A549 (cell line): ENCODE data around the gene NT5C2. TPM values are rescaled to one million over a fixed set of nuclear protein-coding genes. Genes with fewer than 3 reads are reported as not detected.

Experiments
- ATAC-seq, 2 experiments: fragments of 200-7000 bp in 1 of 2; fragments of >200 bp in 1 of 2; cut with Nextera tagmentation in 1 of 2; cut with Tn5 transposase in 1 of 2; 3 replicates each; pipeline versions ENCODE4 v1.8.0 to v1.9.1; 2018 to 2020; ENCODE audit warnings: mild to moderate bottlenecking in 1 of 2, moderate library complexity in 1 of 2
- CTCF ChIA-PET: fragments of 300-600 bp; sonication (Branson Sonifier 250); formaldehyde crosslinking; extraction: SDS; loops from one replicate; lab custom pipeline; 2021; ENCODE audit warnings: antibody characterized with exemption, inconsistent platforms; lab: Yijun Ruan, JAX
- POLR2A ChIA-PET: fragments of 350-600 bp; formaldehyde crosslinking; extraction: SDS; loops from one replicate; lab custom pipeline; 2021; ENCODE audit warnings: antibody characterized with exemption, inconsistent platforms; lab: Yijun Ruan, JAX
- DNase-seq, 2 experiments: peaks; one replicate each; pipeline versions ENCODE4 v3.0.0 to v3.0.0-alpha.2; 2011 to 2016; ENCODE audit warnings: low read depth in 1 of 2, low spot score in 1 of 2
- FAIRE-seq: peaks from 2 replicates; lab custom pipeline; 2011; peaks lifted over from hg19 to GRCh38; lab: Jason Lieb, UNC
- H3K27ac ChIP-seq, 2 experiments: fragments of >200 bp; sonication (Bioruptor Twin); formaldehyde crosslinking; 3 replicates each; pipeline ENCODE4 v1.5.1; 2016 to 2017
- H3K4me1 ChIP-seq: fragments of >200 bp; sonication (Bioruptor Twin); formaldehyde crosslinking; 3 replicates; pipeline ENCODE4 v1.6.1; 2016
- H3K4me2 ChIP-seq: fragments of >200 bp; sonication (Bioruptor Twin); formaldehyde crosslinking; 3 replicates; pipeline ENCODE4 v1.6.1; 2016
- H3K4me3 ChIP-seq: fragments of >200 bp; sonication (Bioruptor Twin); formaldehyde crosslinking; 3 replicates; pipeline ENCODE4 v1.5.1; 2016
- H3K9me3 ChIP-seq: fragments of >200 bp; sonication (Bioruptor Twin); formaldehyde crosslinking; 3 replicates; pipeline ENCODE4 v1.6.1; 2016
- BHLHE40 ChIP-seq: IDR thresholded peaks from 2 replicates; pipeline ENCODE4 v1.6.1; 2012; ENCODE audit warnings: low read depth, low read length, inconsistent platforms
- CBX2 ChIP-seq: fragments of 200-600 bp; sonication (generic); IDR thresholded peaks from 2 replicates; pipeline ENCODE4 v1.6.1; 2016; ENCODE audit warnings: low read depth, mild to moderate bottlenecking, borderline replicate concordance
- CBX8 ChIP-seq: fragments of 200-600 bp; sonication (generic); IDR thresholded peaks from 2 replicates; pipeline ENCODE4 v1.6.1; 2016
- CEBPB ChIP-seq, 2 experiments: fragments of >200 bp in 1 of 2; sonication (Bioruptor Twin) in 1 of 2; formaldehyde crosslinking in 1 of 2; IDR thresholded peaks; 2 replicates each; pipeline ENCODE4 v1.6.1; 2012 to 2016
- CHD4 ChIP-seq: fragments of 200-600 bp; sonication (generic); IDR thresholded peaks from 2 replicates; pipeline ENCODE4 v1.6.1; 2016; ENCODE audit warnings: antibody characterized with exemption, mild to moderate bottlenecking, borderline replicate concordance
- EHF ChIP-seq: fragments of 250-450 bp; sonication (Bioruptor Pico); IDR thresholded peaks from 2 replicates; pipeline ENCODE4 v1.5.0; 2020; ENCODE audit warnings: mild to moderate bottlenecking
- EHMT2 ChIP-seq: fragments of 200-600 bp; sonication (generic); IDR thresholded peaks from 2 replicates; pipeline ENCODE4 v1.6.1; 2016; ENCODE audit warnings: antibody characterized with exemption, low read depth, mild to moderate bottlenecking, moderate library complexity
- EP300 ChIP-seq, 2 experiments: fragments of >200 bp; sonication (Bioruptor Twin); formaldehyde crosslinking; IDR thresholded peaks; 2 replicates in 1 of 2; 3 replicates in 1 of 2; pipeline ENCODE4 v1.6.1; 2016 to 2017
- FOSB ChIP-seq: fragments of 250-450 bp; sonication (Bioruptor Pico); IDR thresholded peaks from 2 replicates; pipeline ENCODE4 v1.5.0; 2020; ENCODE audit warnings: mild to moderate bottlenecking, moderate library complexity
- FOXS1 ChIP-seq: fragments of 250-450 bp; sonication (Bioruptor Pico); IDR thresholded peaks from 2 replicates; pipeline ENCODE4 v1.5.0; 2020; ENCODE audit warnings: mild to moderate bottlenecking, moderate library complexity
- GATA3 ChIP-seq: IDR thresholded peaks from 2 replicates; pipeline ENCODE4 v1.6.1; 2012; ENCODE audit warnings: borderline replicate concordance
- HDAC2 ChIP-seq: fragments of 200-600 bp; sonication (generic); IDR thresholded peaks from 2 replicates; pipeline ENCODE4 v1.6.1; 2016
- HES2 ChIP-seq: fragments of >200 bp; sonication (Bioruptor Twin); formaldehyde crosslinking; IDR thresholded peaks from 2 replicates; pipeline ENCODE4 v1.6.1; 2016
- HOXB13 ChIP-seq: fragments of 250-450 bp; sonication (Bioruptor Pico); IDR thresholded peaks from 2 replicates; pipeline ENCODE4 v1.5.0; 2020; ENCODE audit warnings: low read depth, mild to moderate bottlenecking, moderate library complexity
- HOXB5 ChIP-seq: fragments of 250-450 bp; sonication (Bioruptor Pico); IDR thresholded peaks from 2 replicates; pipeline ENCODE4 v1.5.0; 2020; ENCODE audit warnings: mild to moderate bottlenecking, moderate library complexity
- JUN ChIP-seq, 2 experiments: fragments of >200 bp; sonication (Bioruptor Twin); formaldehyde crosslinking; IDR thresholded peaks; 2 replicates in 1 of 2; 3 replicates in 1 of 2; pipeline ENCODE4 v1.6.1; 2016 to 2017
- KDM1A ChIP-seq: fragments of 200-600 bp; sonication (generic); IDR thresholded peaks from 2 replicates; pipeline ENCODE4 v1.6.1; 2016; ENCODE audit warnings: low read depth, mild to moderate bottlenecking
- KDM5A ChIP-seq: fragments of 200-600 bp; sonication (generic); IDR thresholded peaks from 2 replicates; pipeline ENCODE4 v1.6.1; 2016; ENCODE audit warnings: antibody characterized with exemption, mild to moderate bottlenecking
- MAFK ChIP-seq: fragments of 450-650 bp; IDR thresholded peaks from 2 replicates; pipeline ENCODE4 v1.6.1; 2014; ENCODE audit not compliant: partially characterized antibody
- NFE2L2 ChIP-seq: fragments of 150-350 bp; conservative IDR thresholded peaks from 2 replicates; pipeline ENCODE4 v1.6.1; 2014; ENCODE audit warnings: low read length
- NR3C1 ChIP-seq: fragments of >200 bp; sonication (Bioruptor Twin); formaldehyde crosslinking; IDR thresholded peaks from 3 replicates; pipeline ENCODE4 v1.6.1; 2017
- PHF8 ChIP-seq: fragments of 200-600 bp; sonication (generic); IDR thresholded peaks from 2 replicates; pipeline ENCODE4 v1.6.1; 2016; ENCODE audit warnings: low read depth, mild to moderate bottlenecking, antibody characterized with exemption, moderate library complexity, borderline replicate concordance
- POLR2A ChIP-seq: IDR thresholded peaks from 2 replicates; pipeline ENCODE4 v1.6.1; 2012; ENCODE audit warnings: mild to moderate bottlenecking, low read length
- RCOR1 ChIP-seq: fragments of 150-350 bp; IDR thresholded peaks from 2 replicates; pipeline ENCODE4 v1.6.1; 2014; ENCODE audit warnings: antibody characterized with exemption, low read length, low read depth
- RFX5 ChIP-seq: fragments of 450-650 bp; IDR thresholded peaks from 2 replicates; pipeline ENCODE4 v1.7.1; 2014; ENCODE audit warnings: antibody characterized with exemption, mild to moderate bottlenecking, moderate library complexity
- RNF2 ChIP-seq: fragments of 200-600 bp; sonication (generic); IDR thresholded peaks from 2 replicates; pipeline ENCODE4 v1.6.1; 2016; ENCODE audit warnings: low read depth, mild to moderate bottlenecking, antibody characterized with exemption, moderate library complexity, borderline replicate concordance
- TFCP2L1 ChIP-seq: fragments of 250-450 bp; sonication (Bioruptor Pico); IDR thresholded peaks from 2 replicates; pipeline ENCODE4 v1.5.0; 2021; ENCODE audit warnings: mild to moderate bottlenecking
- ZNF302 ChIP-seq: fragments of 250-450 bp; sonication (Bioruptor Pico); IDR thresholded peaks from 2 replicates; pipeline ENCODE4 v1.9.0; 2021; ENCODE audit warnings: inconsistent platforms, mild to moderate bottlenecking, moderate library complexity
- ZSCAN20 ChIP-seq: fragments of 250-450 bp; sonication (Bioruptor Pico); IDR thresholded peaks from 2 replicates; pipeline ENCODE4 v1.8.0; 2022; ENCODE audit warnings: mild to moderate bottlenecking, moderate library complexity
- WGBS: methylation state at CpG from one replicate; pipeline ENCODE4 v1.1.6; 2017; ENCODE audit errors: missing lambda C conversion rate; 5-methylcytosine and 5-hydroxymethylcytosine counted together
- polyA plus RNA-seq, 4 experiments: library from polyadenylated mRNA; depleted of rRNA in 3 of 4; stranded (reverse); fragments of >200 nt; fragmentation: RNase III in 1 of 4; extraction: RNeasy Plus Mini Kit Qiagen cat#74134 plus additional on column Dnase treatment in 1 of 4; gene quantifications; 2 replicates in 3 of 4; 3 replicates in 1 of 4; pipeline ENCODE4 v1.2.3, GENCODE V29; 2011 to 2017
- TF ChIP-seq, protein P1 (sequence below): fragments of 450-650 bp; IDR thresholded peaks from 2 replicates; pipeline ENCODE4 v1.6.1; 2014; ENCODE audit warnings: antibody characterized with exemption
- TF ChIP-seq, protein P2 (sequence below): IDR thresholded peaks from 2 replicates; pipeline ENCODE4 v1.6.1; 2012; ENCODE audit warnings: low read depth, borderline replicate concordance
- TF ChIP-seq, protein P3 (sequence below): IDR thresholded peaks from 2 replicates; pipeline ENCODE4 v1.6.1; 2012
- TF ChIP-seq, protein P4 (sequence below): fragments of 250-450 bp; sonication (Bioruptor Pico); IDR thresholded peaks from 2 replicates; pipeline ENCODE4 v1.5.0; 2020; ENCODE audit warnings: low read depth, mild to moderate bottlenecking, moderate library complexity

The NT5C2 gene
- polyA plus RNA-seq, 2 of the 4 experiments (the other 2 are of a cell fraction): 86.4 to 177 TPM

DNA sequence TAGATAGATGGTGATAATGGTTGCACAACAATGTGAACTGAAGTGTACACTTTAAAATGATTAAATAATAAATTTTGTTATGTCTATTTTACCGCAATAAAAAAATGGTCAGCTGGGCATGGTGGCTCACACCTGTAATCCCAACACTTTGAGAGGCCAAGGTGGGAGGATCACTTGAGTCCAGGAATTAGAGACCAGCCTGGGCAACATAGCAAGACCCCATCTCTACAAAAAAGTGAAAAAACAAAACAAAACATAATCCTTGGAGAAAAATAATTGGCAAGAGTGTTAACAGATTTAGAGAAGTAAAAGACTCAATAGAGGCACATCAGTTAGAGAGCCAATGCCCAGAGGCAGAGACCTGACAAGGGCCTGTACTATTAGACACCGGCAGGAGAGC is 42.7 kb upstream of the NT5C2 start:
- FAIRE-seq (no peak), ATAC-seq (no peak), DNase-seq (no peak)
- ChIA-PET CTCF (interaction anchor here (1.0 to 2.3 kb wide), 5 partner anchors 9 to 187 kb away, joined by 3 to 11 read pairs (median 3); partner anchors contain the start of genes INA and NT5C2), POLR2A (no interaction called here)
- 93% methylated on average over 2 of the region's 2 CpGs for WGBS
- Histone ChIP-seq H3K4me3 (no peak overlapping the region), H3K4me1 (peaks cover 67% of the 10 kb centered on the region), H3K27ac (peak overlapping the region; percentile 56 to 96), H3K4me2 (no peak overlapping the region), H3K9me3 (no peaks in the 10 kb centered on the region)
- TF ChIP-seq CEBPB (IDR thresholded peaks at IDR 0.05): peak in 1 of 2 experiments; percentile 17; a peak in 1 of 4 replicates
- no peak for TF ChIP-seq HES2

- ATAC-seq: peak in 1 of 2 experiments; percentile 28; a peak in 2 of 6 replicates
- peaks cover 63% of the 10 kb centered on the region for H3K4me1 ChIP-seq
- POLR2A ChIA-PET: interaction anchor here (1.0 to 1.1 kb wide), 2 partner anchors 8 to 40 kb away, joined by 5 read pairs; partner anchors contain the start of gene NT5C2
- no peaks in the 10 kb centered on the region for H3K9me3 ChIP-seq
- H3K4me2 ChIP-seq: peak overlapping the region; percentile 65
- CTCF ChIA-PET: interaction anchor here (1.0 to 3.8 kb wide), 6 partner anchors 8 to 42 kb away, joined by 3 to 29 read pairs (median 4); partner anchors contain the start of gene NT5C2
- no peak overlapping the region for H3K4me3 ChIP-seq
- DNase-seq: peak in 1 of 2 experiments; percentile 79
- FAIRE-seq: no peak
- WGBS: 26% methylated on average over 7 of the region's 7 CpGs
- peak overlapping the region; percentile 93 to 96 for H3K27ac ChIP-seq
- TF ChIP-seq CBX8 (no peak), RFX5 (no peak), HDAC2 (no peak), PHF8 (no peak), EHMT2 (no peak), RNF2 (no peak), JUN (IDR thresholded peaks at IDR 0.05) (peak; percentile 48 to 70; a peak in 2 of 5 replicates), TFCP2L1 (CRISPR knock-in tag) (no peak), HES2 (no peak), ZNF302 (CRISPR knock-in tag) (no peak), FOSB (no peak), CEBPB (IDR thresholded peaks at IDR 0.05) (peak; percentile 25 to 60; a peak in 2 of 4 replicates), EHF (CRISPR knock-in tag) (no peak), GATA3 (peak; percentile 34; the same call in 1 of the 2 replicates), HOXB5 (CRISPR knock-in tag) (no peak), ZSCAN20 (CRISPR knock-in tag) (no peak; the same call in 1 of the 2 replicates), CBX2 (no peak), FOXS1 (CRISPR knock-in tag) (no peak), CHD4 (no peak), KDM5A (no peak), MAFK (no peak), HOXB13 (CRISPR knock-in tag) (no peak; the same call in 1 of the 2 replicates), NR3C1 (no peak), EP300 (IDR thresholded peaks at IDR 0.05) (peak in 1 of 2 experiments; percentile 58; a peak in 1 of 5 replicates), BHLHE40 (no peak), RCOR1 (no peak), POLR2A (no peak), KDM1A (no peak), NFE2L2 (no peak)
- TF ChIP-seq, protein P1, sequence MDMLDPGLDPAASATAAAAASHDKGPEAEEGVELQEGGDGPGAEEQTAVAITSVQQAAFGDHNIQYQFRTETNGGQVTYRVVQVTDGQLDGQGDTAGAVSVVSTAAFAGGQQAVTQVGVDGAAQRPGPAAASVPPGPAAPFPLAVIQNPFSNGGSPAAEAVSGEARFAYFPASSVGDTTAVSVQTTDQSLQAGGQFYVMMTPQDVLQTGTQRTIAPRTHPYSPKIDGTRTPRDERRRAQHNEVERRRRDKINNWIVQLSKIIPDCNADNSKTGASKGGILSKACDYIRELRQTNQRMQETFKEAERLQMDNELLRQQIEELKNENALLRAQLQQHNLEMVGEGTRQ: no peak
- TF ChIP-seq, protein P2, sequence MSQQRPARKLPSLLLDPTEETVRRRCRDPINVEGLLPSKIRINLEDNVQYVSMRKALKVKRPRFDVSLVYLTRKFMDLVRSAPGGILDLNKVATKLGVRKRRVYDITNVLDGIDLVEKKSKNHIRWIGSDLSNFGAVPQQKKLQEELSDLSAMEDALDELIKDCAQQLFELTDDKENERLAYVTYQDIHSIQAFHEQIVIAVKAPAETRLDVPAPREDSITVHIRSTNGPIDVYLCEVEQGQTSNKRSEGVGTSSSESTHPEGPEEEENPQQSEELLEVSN: no peak
- TF ChIP-seq, protein P3, sequence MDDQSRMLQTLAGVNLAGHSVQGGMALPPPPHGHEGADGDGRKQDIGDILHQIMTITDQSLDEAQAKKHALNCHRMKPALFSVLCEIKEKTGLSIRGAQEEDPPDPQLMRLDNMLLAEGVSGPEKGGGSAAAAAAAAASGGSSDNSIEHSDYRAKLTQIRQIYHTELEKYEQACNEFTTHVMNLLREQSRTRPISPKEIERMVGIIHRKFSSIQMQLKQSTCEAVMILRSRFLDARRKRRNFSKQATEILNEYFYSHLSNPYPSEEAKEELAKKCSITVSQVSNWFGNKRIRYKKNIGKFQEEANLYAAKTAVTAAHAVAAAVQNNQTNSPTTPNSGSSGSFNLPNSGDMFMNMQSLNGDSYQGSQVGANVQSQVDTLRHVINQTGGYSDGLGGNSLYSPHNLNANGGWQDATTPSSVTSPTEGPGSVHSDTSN: no peak
- TF ChIP-seq, protein P4, sequence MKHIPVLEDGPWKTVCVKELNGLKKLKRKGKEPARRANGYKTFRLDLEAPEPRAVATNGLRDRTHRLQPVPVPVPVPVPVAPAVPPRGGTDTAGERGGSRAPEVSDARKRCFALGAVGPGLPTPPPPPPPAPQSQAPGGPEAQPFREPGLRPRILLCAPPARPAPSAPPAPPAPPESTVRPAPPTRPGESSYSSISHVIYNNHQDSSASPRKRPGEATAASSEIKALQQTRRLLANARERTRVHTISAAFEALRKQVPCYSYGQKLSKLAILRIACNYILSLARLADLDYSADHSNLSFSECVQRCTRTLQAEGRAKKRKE (CRISPR knock-in tag): no peak
Measured at GRCh38 chr10:103232772-103233488, 39.9 kb upstream of the NT5C2 start.
